HG03378 (cell line): ENCODE data around the gene NAA25.
"Not testable (repeated sequence)": the region's sequence is repeated elsewhere in the genome, so short reads cannot be mapped to it uniquely, and the experiment has no call there.

Source experiments
- ATAC-seq: cut with Tn5 transposase; IDR thresholded peaks from one replicate; pipeline ENCODE4 v1.9.1; 2021; ENCODE audit warnings: mild to moderate bottlenecking, moderate library complexity; ENCODE audit not compliant: unreplicated experiment

The NAA25 gene

DNA sequence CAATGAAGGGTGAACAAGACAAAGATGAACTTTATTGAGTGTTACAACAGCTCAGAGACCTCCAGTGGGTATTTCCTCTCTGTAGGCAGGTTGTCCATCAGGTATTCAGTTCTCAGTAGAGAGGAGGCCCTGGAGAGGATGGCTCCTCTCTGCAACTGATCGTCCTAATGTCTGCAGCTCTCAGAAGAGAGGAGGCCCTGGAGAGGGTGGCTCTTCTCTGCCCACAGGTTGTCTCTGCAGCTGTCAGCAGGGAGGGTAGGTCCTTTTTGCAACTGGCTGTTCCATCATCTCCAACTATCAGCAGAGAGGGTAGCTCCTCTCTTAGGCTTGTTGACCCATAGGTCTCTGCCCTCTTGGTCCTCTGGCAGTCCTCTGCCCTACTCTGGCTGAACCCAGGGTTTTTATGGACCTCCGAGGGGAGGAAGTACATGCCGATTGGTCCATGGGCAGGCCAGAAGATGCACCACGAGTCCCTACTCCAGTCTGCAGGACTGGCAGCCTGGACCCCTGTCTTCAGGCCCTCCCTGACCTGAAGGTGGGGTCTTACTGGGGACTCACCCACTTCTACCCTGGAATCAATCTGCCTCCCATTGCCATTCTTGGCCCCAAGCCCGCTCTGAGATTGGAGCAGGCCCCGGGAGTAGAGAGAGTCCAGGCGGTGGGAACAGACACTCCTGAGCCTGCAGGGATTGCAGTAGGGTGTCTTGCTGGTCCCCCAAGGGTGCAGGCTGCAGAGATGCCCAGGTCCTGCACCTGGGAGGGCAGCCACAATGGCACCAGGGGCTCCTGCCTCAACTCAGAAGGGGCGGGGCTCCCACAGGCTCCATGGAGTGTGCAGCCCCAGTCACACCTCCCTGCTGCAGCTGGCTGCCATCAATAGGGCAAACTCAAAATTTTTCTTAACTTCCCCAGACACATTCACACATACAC, 97.9 kb downstream of the NAA25 start:
- no peak for ATAC-seq

DNA sequence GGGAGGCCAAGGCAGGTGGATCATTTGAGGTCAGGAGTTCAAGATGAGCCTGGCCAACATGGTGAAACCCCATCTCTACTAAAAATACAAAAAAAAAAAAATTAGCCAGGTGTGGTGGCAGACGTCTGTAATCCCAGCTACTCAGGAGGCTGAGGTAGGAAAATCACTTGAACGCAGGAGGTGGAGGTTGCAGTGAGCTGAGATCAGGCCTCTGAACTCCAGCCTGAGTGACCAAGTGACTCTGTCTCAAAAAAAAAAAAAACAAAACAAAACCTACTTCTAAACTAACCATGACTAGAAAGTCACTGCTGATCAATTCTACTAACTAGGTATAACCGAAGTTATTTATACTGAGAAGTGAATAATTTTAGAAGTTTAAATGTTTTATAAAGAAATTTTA, 99.0 kb downstream of the NAA25 start:
- ATAC-seq: not testable (repeated sequence)

DNA sequence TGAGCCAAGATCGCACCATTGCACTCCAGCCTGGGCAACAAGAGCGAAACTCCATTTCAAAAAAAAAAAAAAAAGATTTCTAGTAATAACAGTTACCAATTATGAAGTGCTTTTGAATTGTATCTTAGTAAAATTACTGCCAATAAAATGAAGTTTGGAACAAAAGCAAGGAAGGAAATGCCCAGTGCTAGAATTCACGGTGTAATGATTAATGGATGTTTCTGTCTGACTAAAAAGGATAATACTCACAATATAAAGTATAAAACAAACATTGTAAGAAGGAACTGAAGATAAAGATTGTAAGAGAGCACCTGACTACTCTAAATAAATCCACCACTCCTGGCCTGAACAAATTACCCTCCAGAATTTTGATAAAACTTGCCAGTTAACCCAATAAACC, 99.7 kb downstream of the NAA25 start:
- no peak for ATAC-seq

DNA sequence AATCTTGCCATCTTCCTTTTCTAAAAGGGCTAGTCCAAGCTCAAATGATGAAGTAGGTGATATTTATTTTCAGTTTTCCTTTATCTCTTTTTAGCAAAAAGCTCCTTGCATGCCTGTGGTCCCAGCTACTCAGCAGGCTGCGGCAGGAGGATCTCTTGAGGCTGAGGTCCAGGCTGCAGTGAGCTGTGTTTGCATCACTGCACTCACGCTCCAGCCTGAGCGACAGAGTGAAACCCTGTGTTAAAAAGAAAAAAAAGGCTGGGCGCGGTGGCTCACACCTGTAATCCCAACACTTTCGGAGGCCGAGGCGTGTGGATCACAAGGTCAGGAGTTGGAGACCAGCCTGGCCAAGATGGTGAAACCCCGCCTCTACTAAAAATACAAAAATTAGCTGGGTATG, 100.6 kb downstream of the NAA25 start:
- ATAC-seq: no peak

DNA sequence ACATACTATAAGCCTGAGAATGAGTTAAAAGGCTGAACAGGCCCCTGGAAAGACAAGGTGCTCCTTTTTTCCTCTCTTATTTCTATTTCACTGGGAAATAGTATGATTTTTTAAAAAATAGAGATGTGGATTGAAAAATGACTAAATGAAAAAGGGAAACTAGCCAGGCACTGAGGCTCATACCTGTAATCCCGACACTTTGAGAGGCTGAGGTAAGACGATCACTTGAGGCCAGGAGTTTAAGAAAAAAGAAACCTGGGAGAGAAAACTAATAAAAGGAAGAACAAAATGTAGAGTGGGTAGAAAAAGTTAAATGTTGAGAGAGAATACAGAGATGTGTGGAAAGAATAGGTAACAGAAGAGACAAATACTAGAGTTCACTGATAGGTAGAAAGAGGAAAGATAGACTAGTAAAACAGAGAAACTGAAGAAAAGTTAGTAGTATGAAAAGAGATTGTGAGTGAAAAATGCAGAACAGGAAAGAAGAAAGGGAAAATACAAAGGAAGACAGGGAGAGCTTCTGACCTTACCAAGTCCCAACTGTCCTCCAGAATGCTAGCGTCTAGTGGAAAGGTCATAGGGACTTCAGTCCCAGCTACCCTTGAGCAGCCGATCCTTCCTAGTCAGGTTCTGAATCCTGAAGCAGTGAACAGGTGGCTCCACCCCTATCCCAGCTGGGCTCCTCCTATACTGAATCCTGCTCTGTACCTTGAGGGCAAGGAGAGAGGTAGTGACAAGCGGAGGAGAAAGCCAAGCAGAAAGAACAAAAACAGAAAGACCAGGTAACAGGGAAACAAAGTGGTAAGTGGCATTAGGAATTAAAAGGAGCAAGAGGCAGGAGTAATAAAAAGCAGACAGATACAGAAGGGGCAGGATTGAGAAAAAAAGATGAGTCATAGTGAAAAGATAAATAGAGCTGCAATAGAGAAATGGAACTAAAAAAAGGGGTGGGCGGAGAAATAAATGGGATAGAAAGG, 102.9 kb downstream of the NAA25 start:
- ATAC-seq: no peak

DNA sequence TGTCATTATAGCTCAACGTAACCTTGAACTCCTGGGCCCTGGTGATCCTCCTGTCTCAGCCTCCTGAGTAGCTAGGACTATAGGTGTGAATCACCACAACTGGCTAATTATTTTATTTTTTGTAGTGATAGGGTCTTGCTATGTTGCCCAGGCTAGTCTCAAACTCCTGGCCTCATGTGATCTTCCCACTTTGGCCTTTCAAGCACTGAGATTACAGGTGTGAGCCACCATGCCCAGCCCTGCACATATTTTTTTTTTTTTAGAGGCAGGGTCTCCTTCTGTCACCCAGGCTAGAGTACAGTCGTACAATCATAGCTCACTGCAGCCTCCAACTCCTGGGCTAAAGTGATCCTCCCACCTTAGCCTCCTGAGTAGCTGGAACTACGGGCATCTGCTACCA, 104.5 kb downstream of the NAA25 start:
- no peak for ATAC-seq

DNA sequence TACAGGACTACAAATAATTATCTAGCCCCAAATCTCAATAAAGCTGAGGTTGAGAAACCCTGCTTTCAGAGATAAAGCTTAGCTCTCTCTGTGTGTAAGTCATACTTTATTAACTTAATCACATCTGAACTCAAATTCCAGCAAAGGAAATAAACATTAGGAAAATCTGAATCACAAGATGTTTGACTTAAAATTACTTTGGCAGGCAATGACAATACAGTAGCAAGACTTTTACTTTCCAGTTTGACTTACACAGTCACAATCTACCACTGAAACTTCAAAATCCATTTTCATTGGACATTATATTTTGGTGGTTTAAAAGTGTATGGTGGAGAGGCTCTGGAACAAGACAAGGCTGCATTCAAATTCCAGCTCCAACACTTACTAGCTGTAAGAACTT, 107.0 kb downstream of the NAA25 start:
- no peak for ATAC-seq

DNA sequence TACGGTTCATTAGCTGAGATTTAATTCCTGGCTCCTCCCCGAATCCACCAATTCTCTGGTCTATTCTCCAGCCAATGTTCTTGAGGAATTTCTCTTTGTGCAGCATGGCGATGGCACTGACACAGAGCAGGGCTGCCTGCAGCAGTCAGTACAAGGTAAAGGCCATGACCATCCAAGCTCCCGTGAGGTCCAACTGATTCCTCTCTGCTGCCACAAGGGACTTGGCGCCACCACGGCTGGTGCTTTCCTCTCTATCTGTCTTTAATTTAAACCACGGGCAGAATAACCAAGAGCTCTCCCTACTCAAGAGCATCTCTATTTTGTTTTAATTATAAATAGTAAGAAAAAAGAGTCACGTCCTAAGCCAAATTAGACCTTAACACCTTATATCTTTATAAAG, 107.8 kb downstream of the NAA25 start:
- ATAC-seq: no peak

DNA sequence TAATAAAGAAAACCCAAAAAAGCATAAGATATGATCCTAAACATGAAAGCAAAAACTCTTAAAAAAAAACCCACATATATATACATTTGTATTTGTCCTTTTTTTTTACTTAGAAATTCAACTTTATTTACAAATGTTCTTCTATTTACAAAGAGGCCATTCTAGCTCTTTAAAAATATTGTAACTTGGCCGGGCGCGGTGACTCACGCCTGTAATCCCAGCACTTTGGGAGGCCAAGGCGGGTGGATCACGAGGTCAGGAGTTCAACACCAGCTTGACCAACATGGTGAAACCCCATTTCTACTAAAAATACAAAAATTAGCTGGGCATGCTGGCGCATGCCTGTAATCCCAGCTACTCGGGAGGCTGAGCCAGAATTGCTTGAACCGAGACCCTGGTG, 109.5 kb downstream of the NAA25 start:
- ATAC-seq: not testable (repeated sequence)

DNA sequence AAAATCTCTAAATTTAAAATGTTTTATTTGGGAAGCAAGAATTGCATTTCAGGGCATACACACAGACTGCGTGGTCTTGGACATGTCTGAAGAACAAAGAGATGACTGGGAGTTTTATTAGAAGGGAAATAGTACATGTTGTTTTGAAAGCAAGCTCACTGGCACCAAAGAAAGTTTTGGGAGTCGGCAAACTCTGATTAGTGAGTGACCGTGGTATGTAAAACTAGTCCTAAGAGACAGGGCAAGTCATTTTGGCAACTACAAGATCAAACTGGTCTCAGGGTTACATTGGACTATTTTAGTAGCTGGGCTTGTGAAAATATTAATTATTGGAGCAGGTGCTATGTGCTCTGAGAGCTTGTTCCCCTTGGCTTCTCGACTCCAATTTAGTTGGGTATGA, 110.6 kb downstream of the NAA25 start:
- no peak for ATAC-seq

DNA sequence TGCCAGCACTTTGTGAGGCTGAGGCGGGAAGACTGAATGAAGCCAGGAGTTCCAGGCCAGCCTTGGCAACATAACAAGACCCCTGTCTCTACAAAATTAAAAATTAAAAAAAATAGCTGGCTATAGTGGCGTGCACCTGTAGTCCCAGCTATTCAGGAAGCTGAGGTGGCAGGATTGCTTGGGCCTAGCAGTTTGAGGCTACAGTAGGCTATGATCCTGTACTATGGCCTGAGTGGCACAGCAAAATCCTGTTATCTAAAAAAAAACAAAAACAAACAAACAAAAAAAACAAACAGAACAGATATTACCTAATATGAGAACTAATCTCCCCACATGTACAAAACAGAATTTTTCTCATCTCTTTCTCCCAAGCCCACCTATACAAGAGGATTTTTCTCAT, 111.3 kb downstream of the NAA25 start:
- no peak for ATAC-seq

DNA sequence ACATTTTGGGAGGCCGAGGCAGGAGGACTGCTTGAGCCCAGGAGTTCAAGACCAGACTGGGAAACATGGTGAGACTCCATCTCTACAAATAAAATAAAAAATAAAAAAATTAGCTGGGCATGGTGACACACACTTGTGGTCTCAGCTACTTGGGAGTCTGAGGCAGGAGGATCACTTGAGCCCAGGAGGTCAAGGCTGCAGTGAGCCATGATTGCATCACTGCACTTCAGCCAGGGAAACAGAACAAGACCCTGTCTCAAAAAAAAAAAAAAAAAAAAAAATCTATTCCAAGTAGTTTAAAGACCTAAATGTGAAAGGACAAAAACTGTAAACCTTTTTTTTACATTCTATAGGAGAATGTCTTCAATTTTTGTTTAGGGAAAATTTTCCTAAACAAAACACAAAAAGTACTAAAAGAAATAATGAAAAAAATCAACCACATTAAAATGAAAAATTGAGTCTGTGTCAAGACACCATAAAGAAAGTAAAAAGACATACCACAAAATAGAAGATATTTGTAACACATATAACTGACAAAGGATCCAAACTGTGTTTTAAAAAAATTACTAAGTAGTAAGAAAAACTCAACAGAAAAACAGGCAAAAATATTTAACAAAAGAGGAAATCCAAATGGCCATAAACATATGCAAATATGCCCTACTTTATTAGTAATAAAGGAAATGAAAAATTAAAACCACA, 112.7 kb downstream of the NAA25 start:
- ATAC-seq: no peak

DNA sequence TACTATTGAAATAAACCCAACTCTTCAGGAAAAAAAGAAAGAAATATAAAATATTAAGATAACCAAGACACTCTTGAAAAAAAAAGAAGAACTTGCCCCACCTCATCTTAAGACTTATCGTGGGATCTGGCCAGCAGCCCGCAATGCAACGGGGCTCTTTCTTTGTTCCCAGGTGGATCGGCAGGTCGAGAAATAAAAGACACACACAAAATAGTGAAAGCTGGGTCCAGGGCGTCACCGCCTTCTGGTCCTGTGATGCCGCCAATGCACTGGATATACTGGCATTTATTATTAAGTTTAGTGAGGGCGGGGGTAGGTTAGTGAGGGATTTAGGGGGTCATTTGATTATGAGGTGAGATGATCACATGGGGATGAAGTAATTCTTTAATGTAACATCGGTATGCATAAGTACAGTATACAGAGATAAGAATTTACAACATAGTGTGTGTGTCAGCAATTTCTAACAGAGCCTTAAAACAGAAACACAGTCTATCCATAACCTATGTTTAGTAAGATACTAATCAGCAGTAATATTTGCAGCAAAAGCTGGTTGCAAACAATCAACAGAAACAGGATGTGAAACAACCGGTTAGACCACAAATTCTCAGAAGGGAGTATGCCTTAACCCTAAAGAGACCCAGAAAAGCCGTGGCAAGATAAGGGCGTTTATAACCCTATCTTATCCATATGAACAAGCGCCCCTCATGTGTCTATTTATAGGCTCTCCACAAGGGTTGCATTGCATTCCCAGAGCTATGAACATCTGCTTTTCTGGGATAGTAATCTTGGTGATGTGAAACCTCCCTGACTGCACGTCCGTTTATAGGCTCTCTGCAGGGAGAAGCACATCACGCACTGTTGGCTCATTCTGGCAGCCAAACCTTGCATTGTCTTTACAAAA, 114.1 kb downstream of the NAA25 start:
- peak; percentile 61 for ATAC-seq

DNA sequence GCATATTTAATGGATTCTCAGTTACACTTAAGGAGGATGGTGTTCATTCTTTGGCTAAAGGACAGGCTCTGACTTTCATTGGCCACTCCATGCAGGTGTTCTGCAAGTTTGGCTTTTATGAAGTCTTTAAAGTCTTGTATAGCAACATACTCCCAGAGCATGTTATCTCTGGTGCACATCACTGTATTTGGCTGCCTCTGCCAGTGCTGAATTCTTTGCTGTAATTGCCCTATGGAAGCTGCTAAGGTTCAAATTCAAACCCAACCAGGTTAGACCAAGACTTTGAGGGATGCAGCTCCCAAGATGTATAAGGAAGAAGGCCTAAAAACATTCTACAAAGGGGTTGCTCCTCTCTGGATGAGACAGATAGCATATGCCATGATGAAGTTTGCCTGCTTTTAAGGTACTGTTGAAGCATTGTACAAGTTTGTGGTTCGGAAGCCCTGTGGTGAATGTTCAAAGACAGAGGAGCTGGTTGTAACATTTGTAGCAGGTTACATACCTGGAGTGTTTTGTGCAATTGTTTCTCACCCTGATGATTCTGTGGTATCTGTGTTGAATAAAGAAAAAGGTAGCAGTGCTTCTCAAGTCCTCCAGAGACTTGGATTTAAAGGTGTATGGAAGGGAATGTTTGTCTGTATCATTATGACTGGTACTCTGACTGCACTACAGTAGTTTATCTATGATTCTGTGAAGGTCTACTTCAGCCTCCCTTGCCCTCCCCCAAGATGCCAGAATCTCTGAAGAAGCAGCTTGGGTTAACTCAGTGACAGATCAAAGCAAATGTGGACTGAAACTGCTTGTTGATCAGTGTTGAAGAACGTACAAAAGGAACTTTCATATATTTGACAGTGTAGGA, 115.1 kb downstream of the NAA25 start:
- peak; percentile 49 for ATAC-seq

DNA sequence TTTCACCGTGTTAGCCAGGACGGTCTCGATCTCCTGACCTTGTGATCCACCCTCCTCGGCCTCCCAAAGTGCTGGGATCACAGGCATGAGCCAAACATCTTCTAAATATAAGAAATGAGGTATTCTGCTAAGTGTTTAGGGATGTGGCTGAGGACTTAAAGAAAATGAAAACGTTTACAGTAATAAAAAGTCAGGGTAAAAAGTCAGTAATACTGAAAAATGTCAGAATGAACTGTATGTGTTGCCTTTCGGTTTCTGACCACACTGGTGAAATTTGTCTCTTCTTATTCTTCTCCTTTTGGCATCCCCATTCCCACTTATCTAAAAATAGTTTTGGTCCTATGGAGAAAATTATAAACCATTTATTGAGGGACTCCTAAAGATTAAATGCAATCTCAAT, 116.1 kb downstream of the NAA25 start:
- no peak for ATAC-seq

DNA sequence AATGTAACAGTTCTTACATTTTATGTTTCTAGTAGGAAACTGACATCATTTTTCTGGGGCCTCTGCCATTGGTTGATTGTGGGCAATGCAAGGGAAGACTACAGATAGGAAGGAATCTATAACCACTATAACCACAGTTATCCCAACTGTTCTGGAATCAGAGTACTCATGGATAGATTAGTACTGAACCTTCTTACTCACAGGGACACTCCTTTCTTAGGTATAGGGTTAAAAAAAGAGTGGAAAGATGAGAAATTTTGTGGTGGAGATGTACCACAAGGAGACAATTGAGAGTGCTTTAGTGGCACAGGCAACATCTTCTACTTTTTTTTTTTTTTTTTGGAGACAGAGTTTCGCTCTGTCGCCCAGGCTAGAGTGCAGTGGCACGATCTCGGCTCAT, 116.6 kb downstream of the NAA25 start:
- no peak for ATAC-seq

DNA sequence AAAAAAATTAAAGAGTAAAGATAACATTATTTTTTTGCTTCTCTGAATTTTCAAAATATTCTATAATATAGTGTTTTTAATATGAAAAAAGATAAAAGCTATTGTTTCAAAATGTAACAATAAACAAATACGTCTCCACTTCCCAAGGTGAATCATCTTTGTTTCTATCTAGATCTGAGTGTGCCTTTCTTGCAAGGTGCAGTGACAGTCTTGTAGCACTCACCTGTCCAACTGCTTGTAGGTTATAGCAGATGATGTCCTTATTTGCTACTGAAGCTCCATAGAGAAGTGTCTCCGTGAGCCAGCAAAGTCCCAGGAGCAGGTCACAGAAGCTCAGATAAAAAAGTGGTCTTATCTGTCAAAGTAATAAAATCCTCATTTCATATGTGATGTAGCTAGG, 117.0 kb downstream of the NAA25 start:
- no peak for ATAC-seq

DNA sequence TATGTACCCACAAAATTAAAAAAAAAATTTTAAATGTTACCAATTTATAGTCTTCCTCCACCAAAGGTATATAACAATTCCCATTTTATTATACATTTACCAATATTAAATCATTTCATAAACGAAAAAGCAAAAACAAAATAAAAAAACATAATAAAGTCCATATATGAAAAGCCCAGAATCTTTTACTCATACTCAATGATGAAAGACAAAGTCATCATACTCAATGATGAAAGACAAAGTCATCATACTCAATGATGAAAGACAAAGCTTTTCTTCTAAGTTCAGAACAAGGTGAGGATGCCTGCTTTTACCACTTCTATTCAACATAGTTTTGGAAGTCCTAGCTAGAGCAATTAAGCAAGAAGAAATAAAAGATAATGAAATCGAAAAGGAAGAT, 123.8 kb downstream of the NAA25 start:
- no peak for ATAC-seq

DNA sequence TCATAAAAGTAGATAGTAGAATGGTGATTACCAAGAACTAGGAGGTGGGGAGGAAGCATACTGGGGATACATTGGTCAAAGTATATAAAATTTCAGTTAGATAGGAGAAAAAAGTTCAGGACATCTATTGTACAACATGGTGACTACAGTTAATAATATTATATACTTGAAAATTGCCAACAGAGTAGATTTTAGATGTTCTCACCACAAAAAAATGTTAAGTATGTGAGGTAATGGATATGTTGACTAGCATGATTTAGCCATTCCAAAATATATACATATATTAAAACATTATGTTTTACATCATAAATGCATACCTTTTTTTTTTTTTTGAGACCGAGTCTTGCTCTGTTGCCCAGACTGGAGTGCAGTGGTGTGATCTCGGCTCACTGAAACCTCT, 126.6 kb downstream of the NAA25 start:
- no peak for ATAC-seq
